ENCODE measurements around the gene TIMM10B.

DNA sequence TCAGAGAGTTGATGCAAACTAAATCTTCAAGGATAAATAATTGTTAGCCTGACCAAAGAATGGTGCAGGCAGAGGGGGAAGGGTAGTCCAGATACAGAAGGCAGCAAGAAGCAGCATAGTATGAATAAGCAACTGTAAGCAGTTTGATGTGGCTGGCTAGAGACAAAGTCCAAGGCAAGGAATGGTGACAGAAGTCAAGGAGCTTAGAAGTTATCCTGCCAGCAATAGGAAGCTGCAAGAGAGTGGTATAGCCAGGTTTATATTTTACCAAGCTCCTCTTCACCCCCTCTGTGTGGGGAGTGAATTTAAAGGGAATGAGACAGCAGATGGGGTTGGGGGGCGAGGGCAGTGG lies 22.2 kb upstream of the TIMM10B start:
- TF ChIP-seq, protein P1, sequence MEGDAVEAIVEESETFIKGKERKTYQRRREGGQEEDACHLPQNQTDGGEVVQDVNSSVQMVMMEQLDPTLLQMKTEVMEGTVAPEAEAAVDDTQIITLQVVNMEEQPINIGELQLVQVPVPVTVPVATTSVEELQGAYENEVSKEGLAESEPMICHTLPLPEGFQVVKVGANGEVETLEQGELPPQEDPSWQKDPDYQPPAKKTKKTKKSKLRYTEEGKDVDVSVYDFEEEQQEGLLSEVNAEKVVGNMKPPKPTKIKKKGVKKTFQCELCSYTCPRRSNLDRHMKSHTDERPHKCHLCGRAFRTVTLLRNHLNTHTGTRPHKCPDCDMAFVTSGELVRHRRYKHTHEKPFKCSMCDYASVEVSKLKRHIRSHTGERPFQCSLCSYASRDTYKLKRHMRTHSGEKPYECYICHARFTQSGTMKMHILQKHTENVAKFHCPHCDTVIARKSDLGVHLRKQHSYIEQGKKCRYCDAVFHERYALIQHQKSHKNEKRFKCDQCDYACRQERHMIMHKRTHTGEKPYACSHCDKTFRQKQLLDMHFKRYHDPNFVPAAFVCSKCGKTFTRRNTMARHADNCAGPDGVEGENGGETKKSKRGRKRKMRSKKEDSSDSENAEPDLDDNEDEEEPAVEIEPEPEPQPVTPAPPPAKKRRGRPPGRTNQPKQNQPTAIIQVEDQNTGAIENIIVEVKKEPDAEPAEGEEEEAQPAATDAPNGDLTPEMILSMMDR (conservative IDR thresholded peaks at IDR 0.05; ENCODE audit: low read depth, low read length), result no peak
- TF ChIP-seq EZH2phosphoT487 (IDR thresholded peaks at IDR 0.05; ENCODE audit: borderline replicate concordance, low read length) (no peak), EZH2 (IDR thresholded peaks at IDR 0.05; ENCODE audit: low read length, unreplicated experiment) (no peak)

Data from PC-3 (cell line).